GM18861 (cell line): Measurements from ENCODE around the gene ULK3.
"Not testable (repeated sequence)": the region's sequence is repeated elsewhere in the genome, so short reads cannot be mapped to it uniquely, and the experiment has no call there.

ENCODE experiments used
- ATAC-seq: cut with Tn5 transposase; IDR thresholded peaks from one replicate; pipeline ENCODE4 v1.9.1; 2021; ENCODE audit not compliant: unreplicated experiment

Gene ULK3

GRCh38 chr15:74842581-74843444 lies at the start of gene ULK3:
Gene ULK3 (minus strand): TSS chr15:74843156. CDS start chr15:74843105, 51 bp downstream.
- peak; percentile 79 for ATAC-seq

- ATAC-seq, result no peak
Measured at GRCh38 chr15:74892313-74892712, 49.4 kb upstream of the ULK3 start.

- no peak for ATAC-seq
Measured at GRCh38 chr15:74891469-74891868, 48.5 kb upstream of the ULK3 start.

- ATAC-seq, result no peak
Measured at GRCh38 chr15:74890665-74890960, 47.7 kb upstream of the ULK3 start.

DNA sequence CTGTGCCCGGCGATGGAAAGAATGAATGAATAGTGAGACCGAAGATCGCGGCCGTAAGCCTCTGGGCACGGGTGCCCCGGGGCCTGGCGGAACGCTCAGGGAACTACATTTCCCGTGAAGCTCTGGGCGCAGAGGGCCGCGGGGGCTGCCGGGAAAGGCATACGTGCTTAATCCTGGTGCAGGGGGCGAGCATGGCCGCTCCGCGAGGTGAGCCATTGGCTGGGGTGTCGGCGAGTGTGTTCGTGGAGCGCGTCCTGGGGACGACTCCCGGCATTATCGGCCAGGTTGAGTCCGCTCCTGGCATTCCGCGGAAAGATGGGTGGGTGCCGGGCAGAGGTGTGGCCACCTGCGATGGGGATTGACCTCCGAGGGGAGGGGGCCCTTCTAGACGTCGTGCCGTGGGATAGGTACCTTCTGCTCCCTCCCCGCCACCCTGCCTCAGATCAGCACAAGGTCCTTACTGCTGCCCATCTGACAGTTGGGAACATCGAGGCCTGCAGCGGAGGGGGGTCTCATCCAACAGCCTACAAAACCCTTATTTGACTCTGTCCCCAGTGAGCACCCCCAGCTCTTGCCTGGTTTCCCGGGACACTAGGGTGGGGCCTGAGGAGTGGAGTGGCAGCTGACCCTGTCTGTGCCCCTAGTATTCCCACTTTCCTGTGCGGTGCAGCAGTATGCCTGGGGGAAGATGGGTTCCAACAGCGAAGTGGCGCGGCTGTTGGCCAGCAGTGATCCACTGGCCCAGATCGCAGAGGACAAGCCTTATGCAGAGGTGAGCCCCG lies 47.1 kb upstream of the ULK3 start, which contains the start of gene MPI:
TSS of gene MPI (plus strand) at position 160 of the 782 bp plus-strand sequence. CDS start at position 192, 32 bp downstream.
- ATAC-seq, result peak; percentile 77

- ATAC-seq, result no peak
Measured at GRCh38 chr15:74889390-74889882, 46.5 kb upstream of the ULK3 start.

DNA sequence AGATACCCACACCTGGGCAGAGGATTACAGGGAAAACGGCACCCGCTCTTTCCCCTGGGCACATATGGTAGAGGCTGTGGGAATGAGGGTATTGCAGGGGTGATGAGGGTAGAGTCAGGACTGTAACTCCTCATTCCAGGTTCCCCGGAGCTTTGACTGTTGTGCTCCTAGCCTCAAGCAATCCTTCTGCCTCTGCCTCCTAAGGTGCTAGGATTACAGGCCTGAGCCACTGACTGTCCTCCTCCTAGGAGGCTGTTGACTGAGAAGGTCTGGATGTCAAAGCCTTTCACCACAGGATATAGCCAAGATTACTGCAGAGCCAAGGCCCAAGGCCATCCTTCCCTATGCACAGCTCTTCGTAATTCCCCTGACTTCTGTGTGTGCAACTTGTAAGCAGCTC lies 45.8 kb upstream of the ULK3 start:
- no peak for ATAC-seq

GRCh38 chr15:74887537-74888193 lies 44.7 kb upstream of the ULK3 start:
- not testable (repeated sequence) for ATAC-seq

GRCh38 chr15:74885461-74885860 lies 42.5 kb upstream of the ULK3 start:
- no peak for ATAC-seq

DNA sequence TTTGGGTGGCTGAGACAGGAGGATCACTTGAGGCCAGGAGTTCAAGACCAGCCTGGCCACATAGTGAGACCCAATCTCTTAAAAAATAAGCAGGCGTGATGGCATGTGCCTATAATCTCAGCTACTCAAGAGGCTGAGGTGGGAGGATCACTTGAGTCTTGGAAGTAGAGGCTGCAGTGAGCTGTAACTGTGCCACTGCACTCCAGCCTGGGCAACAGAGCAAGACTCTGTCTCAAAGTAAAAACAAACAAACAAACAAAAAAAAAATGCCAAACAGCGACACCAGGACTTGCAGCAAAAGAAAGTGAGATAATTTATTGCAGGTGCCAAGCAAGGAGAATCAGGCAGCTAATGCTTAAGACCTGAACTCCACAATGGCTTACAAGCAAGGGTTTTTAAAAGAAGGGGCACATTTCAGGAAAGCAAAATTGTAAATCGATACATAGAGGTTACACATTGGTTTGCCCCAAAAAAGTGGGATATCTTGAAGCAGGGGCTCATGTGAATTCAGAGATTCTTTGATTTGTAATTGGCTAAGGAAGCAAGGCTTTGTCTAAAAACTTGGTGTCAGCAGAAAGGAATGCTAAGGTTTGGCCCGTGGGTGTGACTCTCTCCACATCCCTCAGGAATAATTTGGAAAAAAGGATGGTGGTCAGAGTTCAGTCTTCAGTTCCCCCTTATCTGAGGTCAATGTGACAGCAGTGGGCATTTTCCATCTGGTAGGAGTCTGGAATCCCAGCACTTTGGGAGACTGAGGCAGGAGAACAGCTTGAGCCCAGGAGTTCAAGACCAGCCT lies 41.7 kb upstream of the ULK3 start:
- ATAC-seq, result no peak

DNA sequence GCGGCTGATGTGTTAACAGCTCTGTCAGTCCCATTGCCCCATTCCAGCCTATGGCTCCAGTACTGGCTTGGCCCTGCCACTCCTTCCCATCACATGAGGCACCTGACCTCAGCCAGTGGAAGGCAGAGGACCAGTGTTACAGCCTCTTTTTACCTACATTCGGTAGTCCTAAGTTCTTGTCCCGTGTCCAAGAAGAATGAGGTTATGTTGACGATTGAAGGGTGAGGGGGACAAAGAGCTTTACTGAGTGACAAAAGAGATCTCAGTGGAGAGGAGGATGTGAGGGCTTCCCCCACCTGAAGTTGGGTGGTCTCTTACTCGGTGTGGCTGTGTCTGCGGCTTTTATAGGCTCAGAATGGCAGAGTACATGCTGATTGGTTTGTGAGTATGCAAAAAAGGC lies 39.6 kb upstream of the ULK3 start:
- ATAC-seq, result no peak

GRCh38 chr15:74878273-74878672 lies 35.3 kb upstream of the ULK3 start:
- no peak for ATAC-seq

GRCh38 chr15:74873756-74874424 lies 30.9 kb upstream of the ULK3 start:
- ATAC-seq, result no peak

GRCh38 chr15:74873036-74873755 lies 30.2 kb upstream of the ULK3 start, which contains the start of gene SCAMP2:
Gene SCAMP2 (minus strand): TSS chr15:74873365. CDS start chr15:74873255, 110 bp downstream.
- ATAC-seq, result peak; percentile 49

GRCh38 chr15:74872702-74873035 lies 29.7 kb upstream of the ULK3 start:
- ATAC-seq, result no peak

GRCh38 chr15:74870436-74871215 lies 27.7 kb upstream of the ULK3 start:
- no peak for ATAC-seq

- peak; percentile 66 for ATAC-seq
Measured at GRCh38 chr15:74869726-74870407, 26.9 kb upstream of the ULK3 start.

- no peak for ATAC-seq
Measured at GRCh38 chr15:74869372-74869725, 26.4 kb upstream of the ULK3 start.
